SK-N-SH (cell line): ENCODE measurements around the gene SMCHD1.

Experiments
- CHD2 ChIP-seq: fragments of 150-350 bp; IDR thresholded peaks from 2 replicates; pipeline ENCODE4 v1.6.1; 2018; ENCODE audit warnings: low read length; ENCODE audit not compliant: partially characterized antibody
- JUND ChIP-seq: IDR thresholded peaks from 2 replicates; pipeline ENCODE4 v1.4.0; 2012
- MAX ChIP-seq: IDR thresholded peaks from 2 replicates; pipeline ENCODE4 v1.4.0; 2012; ENCODE audit warnings: low read depth
- MXI1 ChIP-seq: IDR thresholded peaks from 2 replicates; pipeline ENCODE4 v1.6.1; 2012; ENCODE audit warnings: mild to moderate bottlenecking, low read depth, low read length, improper control_type of control experiment
- POLR2AphosphoS5 ChIP-seq: IDR thresholded peaks from 2 replicates; pipeline ENCODE4 v1.6.1; 2012; ENCODE audit warnings: low read depth, low read length
- RAD21 ChIP-seq: IDR thresholded peaks from 2 replicates; pipeline ENCODE4 v1.6.1; 2012; ENCODE audit warnings: mild to moderate bottlenecking, low read length
- TF ChIP-seq, protein P1 (sequence below): fragments of 200-600 bp; sonication (generic); IDR thresholded peaks from 2 replicates; pipeline ENCODE4 v1.6.1; 2017; ENCODE audit warnings: antibody characterized with exemption, mild to moderate bottlenecking, moderate library complexity
- TF ChIP-seq, protein P2 (sequence below): IDR thresholded peaks from 2 replicates; pipeline ENCODE4 v1.6.1; 2012; ENCODE audit warnings: mild to moderate bottlenecking, low read depth, low read length, moderate library complexity

DNA sequence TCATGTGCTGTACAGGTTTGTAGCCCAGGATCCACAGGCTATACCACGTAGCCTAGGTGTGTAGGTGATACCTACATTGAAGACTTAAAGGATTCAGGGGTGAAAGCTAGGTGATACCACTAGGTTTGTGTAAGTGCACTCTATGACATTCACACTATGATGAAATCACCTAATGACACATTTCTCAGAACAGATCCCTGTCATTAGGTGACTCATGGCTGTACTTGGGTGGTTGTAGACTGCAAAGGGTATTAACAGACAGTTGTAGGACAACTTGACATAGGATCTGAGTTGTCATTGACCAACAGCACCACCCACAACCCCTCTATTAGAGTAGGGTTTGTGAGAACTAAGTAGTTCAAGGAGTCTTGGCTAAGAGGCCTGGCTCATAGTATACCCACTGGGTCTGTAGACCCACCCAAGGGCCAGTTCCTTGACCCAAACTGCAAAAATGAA lies 27.7 kb upstream of the SMCHD1 start:
- TF ChIP-seq, protein P1, sequence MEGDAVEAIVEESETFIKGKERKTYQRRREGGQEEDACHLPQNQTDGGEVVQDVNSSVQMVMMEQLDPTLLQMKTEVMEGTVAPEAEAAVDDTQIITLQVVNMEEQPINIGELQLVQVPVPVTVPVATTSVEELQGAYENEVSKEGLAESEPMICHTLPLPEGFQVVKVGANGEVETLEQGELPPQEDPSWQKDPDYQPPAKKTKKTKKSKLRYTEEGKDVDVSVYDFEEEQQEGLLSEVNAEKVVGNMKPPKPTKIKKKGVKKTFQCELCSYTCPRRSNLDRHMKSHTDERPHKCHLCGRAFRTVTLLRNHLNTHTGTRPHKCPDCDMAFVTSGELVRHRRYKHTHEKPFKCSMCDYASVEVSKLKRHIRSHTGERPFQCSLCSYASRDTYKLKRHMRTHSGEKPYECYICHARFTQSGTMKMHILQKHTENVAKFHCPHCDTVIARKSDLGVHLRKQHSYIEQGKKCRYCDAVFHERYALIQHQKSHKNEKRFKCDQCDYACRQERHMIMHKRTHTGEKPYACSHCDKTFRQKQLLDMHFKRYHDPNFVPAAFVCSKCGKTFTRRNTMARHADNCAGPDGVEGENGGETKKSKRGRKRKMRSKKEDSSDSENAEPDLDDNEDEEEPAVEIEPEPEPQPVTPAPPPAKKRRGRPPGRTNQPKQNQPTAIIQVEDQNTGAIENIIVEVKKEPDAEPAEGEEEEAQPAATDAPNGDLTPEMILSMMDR: no peak
- no peak for TF ChIP-seq POLR2AphosphoS5
- TF ChIP-seq MAX: no peak
- no peak for TF ChIP-seq MXI1
- TF ChIP-seq JUND: no peak
- no peak for TF ChIP-seq RAD21
- TF ChIP-seq, protein P2, sequence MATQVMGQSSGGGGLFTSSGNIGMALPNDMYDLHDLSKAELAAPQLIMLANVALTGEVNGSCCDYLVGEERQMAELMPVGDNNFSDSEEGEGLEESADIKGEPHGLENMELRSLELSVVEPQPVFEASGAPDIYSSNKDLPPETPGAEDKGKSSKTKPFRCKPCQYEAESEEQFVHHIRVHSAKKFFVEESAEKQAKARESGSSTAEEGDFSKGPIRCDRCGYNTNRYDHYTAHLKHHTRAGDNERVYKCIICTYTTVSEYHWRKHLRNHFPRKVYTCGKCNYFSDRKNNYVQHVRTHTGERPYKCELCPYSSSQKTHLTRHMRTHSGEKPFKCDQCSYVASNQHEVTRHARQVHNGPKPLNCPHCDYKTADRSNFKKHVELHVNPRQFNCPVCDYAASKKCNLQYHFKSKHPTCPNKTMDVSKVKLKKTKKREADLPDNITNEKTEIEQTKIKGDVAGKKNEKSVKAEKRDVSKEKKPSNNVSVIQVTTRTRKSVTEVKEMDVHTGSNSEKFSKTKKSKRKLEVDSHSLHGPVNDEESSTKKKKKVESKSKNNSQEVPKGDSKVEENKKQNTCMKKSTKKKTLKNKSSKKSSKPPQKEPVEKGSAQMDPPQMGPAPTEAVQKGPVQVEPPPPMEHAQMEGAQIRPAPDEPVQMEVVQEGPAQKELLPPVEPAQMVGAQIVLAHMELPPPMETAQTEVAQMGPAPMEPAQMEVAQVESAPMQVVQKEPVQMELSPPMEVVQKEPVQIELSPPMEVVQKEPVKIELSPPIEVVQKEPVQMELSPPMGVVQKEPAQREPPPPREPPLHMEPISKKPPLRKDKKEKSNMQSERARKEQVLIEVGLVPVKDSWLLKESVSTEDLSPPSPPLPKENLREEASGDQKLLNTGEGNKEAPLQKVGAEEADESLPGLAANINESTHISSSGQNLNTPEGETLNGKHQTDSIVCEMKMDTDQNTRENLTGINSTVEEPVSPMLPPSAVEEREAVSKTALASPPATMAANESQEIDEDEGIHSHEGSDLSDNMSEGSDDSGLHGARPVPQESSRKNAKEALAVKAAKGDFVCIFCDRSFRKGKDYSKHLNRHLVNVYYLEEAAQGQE: no peak
- TF ChIP-seq CHD2: no peak
